Activated CD4-positive, alpha-beta T cell treated with anti-CD3 and anti-CD28 coated beads, Interleukin-2, amount 50 U/mL, for 1 hour (primary cell): ENCODE data around the gene ZNF20.
"Not testable (repeated sequence)": the region's sequence is repeated elsewhere in the genome, so short reads cannot be mapped to it uniquely, and the experiment has no call there.

ENCODE experiments used
- DNase-seq: peaks from one replicate; pipeline ENCODE4 v3.0.0-alpha.2; 2020

Gene ZNF20

GRCh38 chr19:12111943-12112637 is 28.1 kb downstream of the ZNF20 start:
- DNase-seq, result no peak

DNA sequence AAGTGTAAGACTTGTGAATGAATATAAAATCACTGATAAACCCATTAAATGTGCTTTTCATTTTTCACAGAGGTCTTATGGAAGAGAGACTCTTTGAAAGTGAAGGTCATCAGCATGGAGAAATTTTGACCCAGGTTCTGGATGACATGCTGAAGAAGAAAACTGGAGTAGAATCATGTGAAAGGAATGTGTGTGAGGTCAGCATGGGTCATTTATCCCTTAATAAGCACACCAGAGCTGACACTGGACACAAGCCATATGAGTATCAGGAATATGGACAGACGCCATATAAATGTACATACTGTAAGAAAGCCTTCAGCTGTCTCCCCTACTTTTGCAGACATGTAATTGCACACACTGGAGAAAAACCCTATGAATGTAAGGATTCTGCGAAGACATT is 29.0 kb downstream of the ZNF20 start:
- no peak for DNase-seq

DNA sequence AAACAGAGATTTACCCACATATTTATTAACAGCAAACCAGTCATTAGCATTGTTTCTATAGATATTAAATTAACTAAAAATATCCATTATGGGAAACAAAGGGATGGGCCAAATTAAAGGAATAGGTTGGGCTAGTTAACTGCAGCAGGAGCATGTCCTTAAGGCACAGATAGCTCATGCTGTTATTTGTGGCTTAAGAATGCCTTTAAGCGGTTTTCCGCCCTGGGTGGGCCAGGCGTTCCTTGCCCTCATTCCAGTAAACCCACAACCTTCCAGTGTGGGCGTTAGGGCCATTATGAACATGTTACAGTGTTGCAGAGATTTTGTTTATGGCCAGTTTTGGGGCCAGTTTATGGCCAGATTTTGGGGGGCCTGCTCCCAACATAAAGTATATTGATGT is 36.2 kb downstream of the ZNF20 start:
- DNase-seq, result not testable (repeated sequence)

GRCh38 chr19:12098040-12098439 is 42.1 kb downstream of the ZNF20 start:
- DNase-seq, result no peak

DNA sequence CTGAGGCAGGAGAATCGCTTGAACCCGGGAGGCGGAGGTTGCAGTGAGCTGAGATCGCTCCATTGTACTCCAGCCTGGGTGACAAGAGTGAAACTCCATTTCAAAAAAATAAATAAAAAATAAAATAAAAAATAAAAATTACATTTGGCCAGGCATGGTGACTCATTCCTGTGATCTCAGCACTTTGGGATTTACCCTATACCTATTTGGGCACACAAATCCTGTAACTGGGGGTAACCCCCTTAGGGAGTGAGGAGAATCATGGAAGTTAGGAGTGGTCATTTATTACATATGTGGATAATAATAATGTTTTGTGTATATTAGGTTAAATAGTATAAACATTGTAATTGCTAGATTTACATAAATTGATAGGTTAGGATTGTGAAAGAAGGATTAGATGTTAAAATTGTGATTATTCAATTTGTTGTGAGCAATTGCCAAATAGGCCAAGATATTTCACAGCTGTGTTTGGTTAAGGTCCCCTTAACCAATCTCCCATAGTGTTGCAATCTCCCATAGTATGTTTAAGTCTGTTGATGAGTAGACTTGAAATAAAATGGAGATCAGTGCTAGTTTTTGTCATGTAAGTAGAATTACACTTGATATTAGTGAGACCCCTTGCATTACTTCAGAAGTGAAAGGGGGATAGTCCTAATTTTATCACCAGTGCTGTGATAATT is 44.9 kb downstream of the ZNF20 start:
- no peak for DNase-seq

- DNase-seq, result no peak
Measured at GRCh38 chr19:12093777-12094176, 46.4 kb downstream of the ZNF20 start.

GRCh38 chr19:12092956-12093355 is 47.2 kb downstream of the ZNF20 start:
- DNase-seq, result no peak

DNA sequence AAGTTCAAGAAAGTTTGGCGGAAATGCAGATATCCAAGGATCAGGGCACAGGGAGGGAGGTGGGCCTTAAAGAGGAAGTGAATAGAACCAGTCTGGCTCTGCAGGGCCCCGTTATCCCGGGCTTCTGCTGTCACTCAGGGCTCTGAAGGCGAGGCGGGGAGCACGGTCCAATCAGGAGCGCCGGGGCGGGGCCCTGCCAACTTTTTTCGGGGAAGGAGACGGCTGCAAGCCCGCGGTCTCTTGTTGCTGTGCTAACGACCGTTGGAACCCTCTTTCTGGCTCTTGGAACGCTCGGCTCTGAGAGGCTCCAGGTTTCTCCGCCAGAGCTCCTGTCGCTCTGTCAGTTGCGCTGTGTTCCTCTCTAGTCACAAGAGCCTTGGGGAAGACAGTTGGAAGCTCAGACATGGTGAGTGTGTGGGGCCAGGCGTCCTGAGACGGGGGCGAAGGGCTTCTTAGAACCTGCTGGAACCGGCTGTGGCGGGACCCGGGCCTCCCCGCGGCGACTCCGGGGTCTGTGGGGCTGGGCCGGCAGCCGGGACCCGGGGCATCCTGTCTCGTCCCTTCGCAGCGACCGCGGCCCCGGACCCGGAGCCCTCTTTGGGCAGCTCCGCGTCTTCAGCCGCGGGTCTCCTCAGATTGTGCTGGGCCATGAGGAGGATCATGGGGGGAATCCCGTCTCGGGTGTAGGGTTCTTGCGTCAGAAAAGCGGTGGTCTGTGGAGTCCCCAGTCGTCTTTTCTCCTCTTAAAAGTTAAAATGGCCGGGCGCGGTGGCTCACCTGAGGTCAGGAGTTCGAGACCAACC is 47.9 kb downstream of the ZNF20 start:
- peak; percentile 21 for DNase-seq

DNA sequence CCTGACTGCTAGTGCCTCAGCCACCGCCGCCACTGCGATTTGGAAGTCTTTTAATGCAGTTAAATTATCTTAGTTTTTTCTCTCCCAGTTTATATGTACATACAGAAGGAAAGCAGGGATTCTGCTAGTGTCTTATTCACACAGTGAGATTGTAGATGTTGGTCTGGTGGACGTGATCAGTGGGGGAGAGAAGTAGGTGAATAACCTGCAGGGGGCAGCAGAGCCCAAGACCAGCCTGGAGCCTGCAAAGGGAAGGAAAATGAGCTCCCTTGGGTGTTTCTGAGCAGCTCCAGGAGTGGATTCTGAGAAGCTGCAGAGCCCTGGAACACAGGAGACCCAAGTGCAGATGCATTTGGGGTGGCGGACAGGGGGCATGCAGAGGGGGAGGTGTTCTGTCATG is 49.3 kb downstream of the ZNF20 start:
- DNase-seq, result peak; percentile 56

DNA sequence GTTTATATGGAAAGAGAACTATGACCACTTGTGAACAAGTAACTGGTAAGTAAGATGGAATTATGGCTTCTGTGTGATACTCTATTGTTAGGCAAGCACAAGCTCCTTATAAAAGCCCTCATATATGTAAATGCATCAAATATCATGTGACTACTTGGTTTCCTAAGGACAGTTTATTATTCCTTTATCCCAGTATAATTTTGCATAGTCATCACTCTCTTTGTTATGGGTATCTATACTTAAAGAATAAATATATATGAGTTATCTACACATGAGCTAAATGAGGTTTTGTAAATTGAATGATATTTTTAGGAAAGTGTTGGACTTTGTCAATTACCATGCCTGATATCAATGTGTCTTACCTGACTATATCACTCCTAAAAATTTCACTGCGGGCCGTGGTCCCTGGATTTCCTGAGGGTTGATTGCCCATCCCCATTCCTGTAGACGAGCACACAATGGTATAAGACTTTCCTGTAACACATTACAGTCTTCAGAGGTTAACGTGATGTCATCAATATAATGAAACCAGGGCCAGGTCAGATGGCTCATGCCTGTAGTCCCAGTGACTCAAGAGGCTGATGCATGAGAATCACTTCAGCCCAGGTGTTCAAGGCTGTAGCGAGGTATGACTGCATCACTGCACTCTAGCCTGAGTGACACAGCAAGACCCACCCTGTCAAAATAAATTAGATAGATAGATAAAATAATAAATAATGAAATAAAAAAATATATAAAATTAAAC is 54.9 kb downstream of the ZNF20 start:
- no peak for DNase-seq

GRCh38 chr19:12083336-12083735 is 56.8 kb downstream of the ZNF20 start:
- not testable (repeated sequence) for DNase-seq
